EH (cell line): ENCODE measurements around the gene ERN2.
A peak's percentile ranks its signal among the peaks of the same experiment; 100 is the strongest.

Experiments
- DNase-seq: peaks from one replicate; pipeline ENCODE4 v3.0.0-alpha.2; 2015; ENCODE audit warnings: low read depth

ERN2 gene

GRCh38 chr16:23687034-23687808 is 25.8 kb downstream of the ERN2 start:
- no peak for DNase-seq

GRCh38 chr16:23683487-23683886 is 29.5 kb downstream of the ERN2 start:
- DNase-seq, result no peak

DNA sequence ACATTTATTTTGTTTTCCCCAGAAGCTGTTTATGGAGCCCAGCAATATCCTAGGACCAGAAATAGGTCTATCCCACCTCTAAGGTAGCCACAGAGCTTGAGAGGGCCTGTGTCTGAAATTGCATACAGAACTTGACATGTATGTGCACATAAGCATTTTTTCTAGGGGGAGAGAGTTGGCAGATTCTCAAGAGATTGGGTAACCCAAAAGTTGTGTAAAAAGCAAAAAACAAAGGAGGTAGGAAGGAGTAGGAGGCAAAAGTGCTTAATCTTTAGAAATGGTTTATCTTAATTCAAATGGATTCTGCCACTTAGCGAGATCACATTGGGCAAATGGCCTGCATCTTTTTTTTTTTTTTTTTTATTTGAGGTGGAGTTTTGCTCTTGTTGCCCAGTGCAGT is 30.8 kb downstream of the ERN2 start:
- peak; percentile 23 for DNase-seq

- DNase-seq, result no peak
Observed at GRCh38 chr16:23679986-23680336, 33.1 kb downstream of the ERN2 start.

- peak; percentile 50 for DNase-seq
Observed at GRCh38 chr16:23679274-23679985, 33.6 kb downstream of the ERN2 start.

DNA sequence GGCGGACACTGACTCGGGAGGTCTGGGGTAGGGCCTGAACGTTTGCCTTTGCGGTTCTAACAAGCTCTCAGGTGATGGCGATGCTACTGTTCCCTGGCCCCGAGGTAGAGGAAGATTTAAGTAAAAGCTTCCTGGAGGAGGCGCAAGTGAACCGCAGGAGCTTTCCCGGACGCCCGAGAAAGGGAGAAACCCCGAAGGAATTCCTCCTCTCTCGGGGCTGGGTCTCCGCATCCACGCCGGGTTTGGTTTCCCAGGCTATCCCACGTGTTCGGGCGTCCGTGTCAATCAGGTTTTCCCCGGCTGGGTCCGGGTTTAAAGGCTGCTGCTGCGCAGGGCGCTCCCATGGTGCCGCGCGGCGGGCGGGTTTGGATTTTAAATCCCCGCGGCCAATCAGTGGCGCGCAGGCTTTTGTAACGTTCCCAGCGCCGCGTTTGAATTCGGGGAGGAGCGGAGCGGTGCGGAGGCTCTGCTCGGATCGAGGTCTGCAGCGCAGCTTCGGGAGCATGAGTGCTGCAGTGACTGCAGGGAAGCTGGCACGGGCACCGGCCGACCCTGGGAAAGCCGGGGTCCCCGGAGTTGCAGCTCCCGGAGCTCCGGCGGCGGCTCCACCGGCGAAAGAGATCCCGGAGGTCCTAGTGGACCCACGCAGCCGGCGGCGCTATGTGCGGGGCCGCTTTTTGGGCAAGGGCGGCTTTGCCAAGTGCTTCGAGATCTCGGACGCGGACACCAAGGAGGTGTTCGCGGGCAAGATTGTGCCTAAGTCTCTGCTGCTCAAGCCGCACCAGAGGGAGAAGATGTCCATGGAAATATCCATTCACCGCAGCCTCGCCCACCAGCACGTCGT is 34.4 kb downstream of the ERN2 start, which contains the start of gene PLK1:
Gene PLK1 (plus strand): TSS at position 460 of the 844 bp plus-strand sequence. CDS start 44 bp downstream, at position 504.
- peak; percentile 85 for DNase-seq

- DNase-seq, result no peak
Observed at GRCh38 chr16:23676924-23677480, 36.0 kb downstream of the ERN2 start.

DNA sequence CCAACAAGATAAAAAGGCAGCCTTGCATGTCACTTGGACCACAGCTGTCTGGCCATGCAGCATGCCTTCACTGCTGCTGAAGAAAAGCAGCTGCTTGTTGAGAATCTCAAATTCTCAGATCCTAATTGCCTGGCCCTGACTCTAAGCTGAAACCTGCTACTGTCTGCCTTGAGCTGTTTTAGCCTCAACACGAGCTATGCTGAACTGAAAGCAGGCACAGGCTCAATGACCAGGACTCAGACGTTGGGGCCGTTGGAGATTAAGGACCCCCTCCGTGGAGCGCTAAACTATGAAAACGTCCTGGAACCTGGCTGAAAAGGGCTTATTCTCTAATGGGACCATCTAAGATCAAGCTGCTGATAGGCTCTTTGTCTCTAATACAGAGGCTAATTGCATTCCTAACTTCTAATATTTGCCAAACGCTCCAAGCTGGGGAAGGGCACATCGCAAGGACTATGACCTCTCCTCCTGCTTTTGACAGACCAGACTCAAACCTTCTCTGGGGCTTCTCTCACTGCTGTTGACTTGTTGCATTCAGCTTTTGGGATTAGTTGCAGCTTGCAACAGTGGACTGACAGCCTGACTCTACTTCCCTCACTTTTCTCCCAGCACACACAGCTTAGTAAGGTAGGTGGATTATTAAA is 38.9 kb downstream of the ERN2 start:
- no peak for DNase-seq

DNA sequence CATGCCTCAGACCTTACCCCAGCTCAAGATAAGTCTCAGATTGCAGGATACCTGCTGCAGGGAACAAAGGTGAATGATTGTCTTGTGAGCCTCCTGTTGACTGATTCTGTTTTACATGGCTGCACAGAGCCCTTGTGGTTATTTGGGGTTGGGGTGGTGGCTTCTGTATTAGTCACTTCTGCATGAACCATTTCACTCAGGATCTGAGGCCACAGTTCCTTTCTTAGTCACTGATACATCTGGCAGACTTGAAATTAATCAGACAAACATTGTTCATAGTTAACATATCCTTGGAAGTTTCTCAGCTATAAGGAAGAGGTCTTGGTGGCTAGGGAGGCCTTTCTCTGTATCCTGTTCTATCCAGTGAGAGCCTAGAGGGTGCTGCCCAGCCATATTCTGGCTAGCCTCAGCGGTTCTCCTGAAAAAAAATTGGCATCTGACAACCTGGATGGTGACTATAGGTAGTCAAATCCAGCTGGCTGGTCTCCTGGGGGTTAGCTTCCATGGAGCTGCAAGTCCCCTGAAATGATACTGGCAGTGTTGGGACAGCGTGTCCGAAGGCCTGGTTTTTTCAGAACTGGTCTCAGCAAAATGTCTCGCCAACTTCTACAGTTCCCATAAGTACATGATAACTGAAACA is 42.8 kb downstream of the ERN2 start:
- peak; percentile 86 for DNase-seq

DNA sequence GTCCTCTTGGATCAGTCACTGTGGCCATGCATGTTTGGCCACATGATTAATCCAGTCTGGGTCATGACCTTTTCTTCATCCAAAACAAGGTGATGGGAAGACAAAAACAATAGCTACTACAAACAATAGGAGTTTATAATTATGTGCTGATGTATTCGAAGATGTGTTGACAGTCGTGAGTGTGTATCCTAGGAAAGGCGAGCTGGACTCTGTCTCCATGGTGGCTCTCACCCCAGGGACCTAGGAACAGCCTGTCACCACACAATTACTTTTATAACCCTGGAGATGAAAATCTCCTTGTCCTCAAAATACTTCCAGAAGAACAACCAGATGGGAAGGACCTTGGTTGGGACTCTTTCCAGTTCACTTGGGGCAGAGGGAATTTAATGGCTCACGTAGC is 44.1 kb downstream of the ERN2 start:
- DNase-seq, result no peak

GRCh38 chr16:23668225-23668624 is 44.8 kb downstream of the ERN2 start:
- no peak for DNase-seq

DNA sequence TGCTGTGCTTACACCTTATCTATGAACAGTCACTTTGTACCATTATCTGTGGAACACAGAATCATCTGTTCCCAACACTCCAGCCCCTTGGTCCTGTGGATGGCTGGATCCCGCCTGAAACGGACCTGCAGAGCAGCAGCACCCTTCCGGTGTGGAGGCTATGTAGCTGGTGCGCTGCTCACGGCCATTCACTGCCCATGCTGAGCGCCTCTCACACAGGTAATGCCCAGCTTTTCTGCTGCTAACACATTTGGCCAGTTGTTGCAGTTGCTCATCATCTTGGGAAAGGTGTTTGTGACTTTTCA is 45.7 kb downstream of the ERN2 start:
- DNase-seq, result no peak

- no peak for DNase-seq
Observed at GRCh38 chr16:23666571-23667354, 46.3 kb downstream of the ERN2 start.

- DNase-seq, result no peak
Observed at GRCh38 chr16:23663918-23664317, 49.1 kb downstream of the ERN2 start.

- DNase-seq, result no peak
Observed at GRCh38 chr16:23651943-23652468, 61.0 kb downstream of the ERN2 start.

DNA sequence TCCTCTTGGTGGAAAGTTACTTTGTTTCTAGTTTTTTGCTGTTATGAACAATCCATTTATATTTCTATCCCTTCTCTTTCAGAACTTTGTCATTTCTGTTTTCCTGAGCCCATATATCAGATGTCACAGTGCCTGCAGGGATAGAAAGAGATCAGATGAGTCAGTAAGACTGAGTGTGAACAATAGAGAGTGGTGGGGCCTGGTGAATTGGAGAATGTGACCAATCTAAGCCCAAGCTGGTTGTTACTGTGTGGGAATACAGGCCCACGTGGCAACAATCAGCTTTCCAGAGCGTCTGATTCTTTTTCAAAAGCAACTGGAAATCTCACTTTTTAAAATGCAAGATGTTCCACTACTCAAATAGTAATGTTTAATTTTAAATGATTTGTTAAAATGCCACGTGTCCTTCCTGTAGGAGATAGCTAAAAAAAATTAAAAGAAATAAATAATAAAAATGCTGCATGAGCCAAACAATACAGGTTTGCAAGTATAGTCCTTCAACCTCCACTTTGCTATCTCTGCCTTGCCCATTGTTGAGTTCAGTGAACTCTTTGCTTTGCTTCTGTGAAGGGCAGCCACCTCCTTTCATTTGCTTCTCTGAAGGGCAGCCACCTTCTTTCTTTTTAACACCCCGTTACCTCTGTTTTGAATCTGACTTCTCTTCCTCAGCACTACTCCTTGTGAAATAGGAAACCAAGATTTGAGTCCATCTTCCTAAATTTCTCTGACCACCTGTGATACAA is 62.2 kb downstream of the ERN2 start:
- DNase-seq, result peak; percentile 37

DNA sequence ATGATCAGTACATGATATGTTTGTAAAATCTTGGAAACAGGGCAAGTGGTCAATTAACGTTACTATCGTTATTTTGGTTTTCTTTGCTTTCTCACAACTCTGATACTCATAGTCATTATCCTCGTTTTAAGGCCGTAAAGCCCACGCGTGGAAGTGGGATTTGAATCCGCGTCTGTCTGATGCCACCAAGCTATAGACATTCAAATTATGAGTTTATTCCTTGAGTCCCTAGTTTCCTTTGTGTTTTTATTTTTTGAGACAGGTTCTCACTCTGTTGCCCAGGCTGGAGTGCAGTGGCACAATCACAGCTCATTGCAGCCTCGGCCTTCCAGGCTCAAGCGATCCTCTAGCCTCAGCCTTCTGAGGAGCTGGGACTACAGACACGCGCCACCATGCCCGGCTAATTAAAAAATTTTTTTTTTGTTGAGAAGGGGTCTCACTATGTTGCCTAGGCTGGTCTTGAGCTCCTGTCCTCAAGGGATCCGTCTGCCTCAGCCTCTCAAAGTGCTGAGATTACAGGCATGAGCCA is 70.7 kb downstream of the ERN2 start:
- no peak for DNase-seq

DNA sequence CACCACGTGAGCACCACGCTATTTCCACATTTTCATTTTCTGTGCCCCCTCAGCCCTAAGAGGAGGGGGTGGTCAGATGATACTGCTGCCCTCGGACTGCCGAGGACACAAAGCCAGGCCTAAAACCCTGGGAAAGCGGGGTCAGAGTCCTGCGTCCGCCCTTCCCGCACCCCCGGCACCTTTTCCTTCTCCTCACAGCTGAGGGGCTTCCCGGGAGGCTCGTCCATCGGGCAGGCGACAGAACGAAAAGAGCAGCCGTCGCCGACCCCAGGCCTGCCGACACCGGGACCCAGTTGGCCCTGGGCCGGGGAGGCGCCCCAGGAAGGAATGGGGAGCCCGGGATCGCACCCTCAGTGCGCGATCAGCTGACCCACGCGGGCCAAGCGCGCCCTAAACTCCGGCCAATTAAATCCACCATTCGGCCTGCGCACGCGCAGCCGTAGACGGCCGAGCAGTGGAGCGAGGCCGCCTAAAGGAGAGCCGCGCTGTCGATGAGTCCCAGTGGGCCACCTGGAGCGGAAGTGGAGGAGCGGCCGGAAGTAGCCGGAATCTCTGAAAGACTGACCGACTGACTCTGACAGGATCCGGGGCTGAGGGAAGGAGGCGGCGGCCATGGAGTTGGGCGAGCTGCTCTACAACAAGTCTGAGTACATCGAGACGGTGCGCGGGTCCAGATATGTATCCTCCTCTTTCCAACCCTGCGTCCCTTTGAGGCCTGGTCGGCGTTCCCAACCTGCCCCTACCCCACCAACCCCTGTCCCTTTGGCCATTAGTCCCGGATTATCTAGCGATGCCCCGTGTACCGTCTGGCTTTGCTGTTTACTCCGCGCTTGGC is 71.9 kb downstream of the ERN2 start, which contains the start of the genes DCTN5 and PALB2:
Gene DCTN5 (plus strand): TSS at position 536 of the 835 bp plus-strand sequence. CDS start 77 bp downstream, at position 613.
Gene PALB2 (minus strand): TSS at position 380 of the 835 bp plus-strand sequence. CDS start 153 bp downstream, at position 227.
- DNase-seq, result peak; percentile 96
